CMK (cell line): Measurements from ENCODE around the gene TMEM175.
"Not testable (repeated sequence)": the region's sequence is repeated elsewhere in the genome, so short reads cannot be mapped to it uniquely, and the experiment has no call there.

ENCODE experiments used
- DNase-seq: peaks from one replicate; pipeline ENCODE4 v3.0.0-alpha.2; 2010; ENCODE audit warnings: low read depth

Gene TMEM175

GRCh38 chr4:917466-917865 lies 14.8 kb upstream of the TMEM175 start:
- DNase-seq: no peak

- DNase-seq: no peak
Measured at GRCh38 chr4:917992-918391, 14.3 kb upstream of the TMEM175 start.

- not testable (repeated sequence) for DNase-seq
Measured at GRCh38 chr4:918591-918990, 13.7 kb upstream of the TMEM175 start.

- not testable (repeated sequence) for DNase-seq
Measured at GRCh38 chr4:919004-919680, 13.1 kb upstream of the TMEM175 start.

- no peak for DNase-seq
Measured at GRCh38 chr4:921830-922331, 10.4 kb upstream of the TMEM175 start.

GRCh38 chr4:924107-925096 lies 7.9 kb upstream of the TMEM175 start:
- peak; percentile 86 for DNase-seq

GRCh38 chr4:925171-925570 lies 7.1 kb upstream of the TMEM175 start:
- no peak for DNase-seq

GRCh38 chr4:925771-926500 lies 6.3 kb upstream of the TMEM175 start:
- DNase-seq: no peak

GRCh38 chr4:926538-926937 lies 5.7 kb upstream of the TMEM175 start:
- DNase-seq: no peak

GRCh38 chr4:927566-927965 lies 4.7 kb upstream of the TMEM175 start:
- not testable (repeated sequence) for DNase-seq

GRCh38 chr4:929096-929765 lies 3.0 kb upstream of the TMEM175 start:
- DNase-seq: no peak

GRCh38 chr4:930028-930551 lies 2.2 kb upstream of the TMEM175 start:
- no peak for DNase-seq

- DNase-seq: no peak
Measured at GRCh38 chr4:930827-931193, 1.4 kb upstream of the TMEM175 start.

- no peak for DNase-seq
Measured at GRCh38 chr4:931194-931959, 883 bp upstream of the TMEM175 start.

- DNase-seq: no peak
Measured at GRCh38 chr4:932713-933070, 432 bp downstream of the TMEM175 start.

GRCh38 chr4:939508-939907 lies 7.2 kb downstream of the TMEM175 start:
- DNase-seq: not testable (repeated sequence)

GRCh38 chr4:945274-946102 lies 13.2 kb downstream of the TMEM175 start:
- DNase-seq: no peak

GRCh38 chr4:946103-946450 lies 13.8 kb downstream of the TMEM175 start:
- no peak for DNase-seq

GRCh38 chr4:946517-947471 lies 14.5 kb downstream of the TMEM175 start:
- DNase-seq: no peak
